H1 (cell line): ENCODE measurements around the gene ZNF764.

Experiments used
- CTCF ChIP-seq, 3 experiments: IDR thresholded peaks; 1 replicate in 2 of 3; 2 replicates in 1 of 3; pipeline versions ENCODE4 v1.5.1 to v1.6.1; 2011; ENCODE audit warnings: low read length in 3 of 3, mild to moderate bottlenecking in 3 of 3, inconsistent platforms in 2 of 3, low read depth in 1 of 3, moderate library complexity in 1 of 3; ENCODE audit not compliant: insufficient read depth in 1 of 3; ENCODE audit errors: control extremely low read depth in 1 of 3
- POLR2AphosphoS5 ChIP-seq: IDR thresholded peaks from 2 replicates; pipeline ENCODE4 v1.6.1; 2011; ENCODE audit warnings: low read depth, low read length

DNA sequence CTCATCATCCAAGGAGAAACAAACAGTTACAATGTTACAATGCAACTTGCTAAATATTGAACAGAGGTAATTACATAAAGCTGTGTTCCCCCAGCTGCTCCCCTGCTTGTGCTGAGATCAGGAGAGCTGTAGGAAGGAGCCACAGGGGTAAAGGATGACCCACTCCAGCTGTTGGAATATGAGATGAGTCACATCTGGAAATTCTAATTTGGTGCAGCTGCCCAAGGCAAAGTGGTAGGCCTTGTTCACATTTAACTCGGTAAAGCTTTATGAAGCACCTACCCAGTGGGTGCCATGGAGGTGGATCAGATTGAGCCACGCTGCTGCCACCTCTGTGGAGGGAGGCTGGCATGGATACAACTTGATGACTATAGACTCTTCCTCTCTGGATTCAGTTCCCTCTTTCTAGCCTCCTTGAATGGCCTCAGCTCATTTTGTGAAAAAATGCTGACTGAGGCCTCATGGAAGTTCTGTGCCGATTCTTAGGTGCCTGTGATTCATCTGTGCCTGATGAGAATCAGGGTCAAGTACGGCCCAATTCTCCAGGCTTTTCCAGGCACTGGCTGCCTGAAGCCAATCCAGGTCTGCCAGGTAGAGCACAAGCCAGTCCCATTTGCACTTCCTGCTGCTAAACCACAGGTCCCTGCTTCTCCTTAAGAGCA lies 44.6 kb upstream of the ZNF764 start:
- TF ChIP-seq CTCF (IDR thresholded peaks at IDR 0.05; ENCODE audit: control extremely low read depth in 1 of 3, insufficient read depth in 1 of 3, low read depth in 1 of 3, low read length in 3 of 3) (no peak), POLR2AphosphoS5 (no peak)
